HEK293 (cell line): ENCODE measurements around the gene ZNF45.

Source experiments
- CTCF ChIA-PET: fragments of 350-600 bp; formaldehyde crosslinking; extraction: SDS; loops from one replicate; lab custom pipeline; 2021; ENCODE audit warnings: antibody characterized with exemption; lab: Yijun Ruan, JAX
- POLR2A ChIA-PET: fragments of 300-600 bp; formaldehyde crosslinking; extraction: SDS; loops from one replicate; lab custom pipeline; 2020; ENCODE audit warnings: antibody characterized with exemption, inconsistent platforms; lab: Yijun Ruan, JAX
- H3K27ac ChIP-seq: fragments of 200-500 bp; sonication (Bioruptor generic); 2 replicates; pipeline ENCODE4 v1.5.1; 2014; ENCODE audit warnings: low read depth, low read length, control low read depth, inconsistent platforms; ENCODE audit errors: extremely low read depth
- H3K36me3 ChIP-seq, 2 experiments: fragments of 200-500 bp in 1 of 2; sonication (Bioruptor generic) in 1 of 2; 1 replicate in 1 of 2; 2 replicates in 1 of 2; pipeline ENCODE4 v1.5.1; 2014 to 2017; ENCODE audit warnings: inconsistent platforms in 2 of 2, low read length in 2 of 2; ENCODE audit not compliant: control insufficient read depth in 2 of 2, insufficient read depth in 1 of 2
- H3K4me1 ChIP-seq: fragments of 200-500 bp; sonication (Bioruptor generic); 2 replicates; pipeline ENCODE4 v1.5.1; 2014; ENCODE audit warnings: mild to moderate bottlenecking, low read length, inconsistent platforms; ENCODE audit not compliant: control insufficient read depth, insufficient read depth
- H3K4me3 ChIP-seq: 2 replicates; pipeline ENCODE4 v1.5.1; 2011; ENCODE audit warnings: low read depth, mild to moderate bottlenecking, control low read depth, low read length, moderate library complexity
- H3K9me3 ChIP-seq: fragments of 200-500 bp; sonication (Bioruptor generic); 2 replicates; pipeline ENCODE4 v1.5.1; 2014; ENCODE audit warnings: low read depth, low read length, inconsistent platforms; ENCODE audit not compliant: control insufficient read depth, insufficient read depth
- BCL11B ChIP-seq: fragments of 450-650 bp; formaldehyde crosslinking; IDR thresholded peaks from 2 replicates; pipeline ENCODE4 v1.5.1; 2016; ENCODE audit warnings: low read depth, missing biosample characterization, missing genetic modification characterization
- CTCF ChIP-seq: fragments of 450-650 bp; formaldehyde crosslinking; IDR thresholded peaks from 2 replicates; pipeline ENCODE4 v1.5.1; 2016; ENCODE audit warnings: missing biosample characterization, missing genetic modification characterization
- FEZF1 ChIP-seq: fragments of 450-650 bp; formaldehyde crosslinking; IDR thresholded peaks from 2 replicates; pipeline ENCODE4 v1.5.1; 2016; ENCODE audit warnings: missing biosample characterization, missing genetic modification characterization
- KLF17 ChIP-seq: fragments of 450-650 bp; formaldehyde crosslinking; IDR thresholded peaks from 2 replicates; pipeline ENCODE4 v1.5.1; 2016; ENCODE audit warnings: missing biosample characterization, missing genetic modification characterization
- MZF1 ChIP-seq: fragments of 450-650 bp; formaldehyde crosslinking; IDR thresholded peaks from 2 replicates; pipeline ENCODE4 v1.5.1; 2017; ENCODE audit warnings: missing biosample characterization, missing genetic modification characterization, borderline replicate concordance
- OSR2 ChIP-seq: fragments of 450-650 bp; formaldehyde crosslinking; IDR thresholded peaks from 2 replicates; pipeline ENCODE4 v1.5.1; 2016; ENCODE audit warnings: missing biosample characterization, missing genetic modification characterization
- SALL2 ChIP-seq: fragments of 450-650 bp; formaldehyde crosslinking; IDR thresholded peaks from 2 replicates; pipeline ENCODE4 v1.5.0; 2017; ENCODE audit warnings: missing biosample characterization, mild to moderate bottlenecking, missing genetic modification characterization, borderline replicate concordance
- SP7 ChIP-seq: fragments of 450-650 bp; formaldehyde crosslinking; IDR thresholded peaks from 2 replicates; pipeline ENCODE4 v1.5.1; 2016; ENCODE audit warnings: missing biosample characterization, missing genetic modification characterization
- ZBTB8A ChIP-seq: fragments of 450-650 bp; formaldehyde crosslinking; IDR thresholded peaks from 2 replicates; pipeline ENCODE4 v1.5.1; 2016; ENCODE audit warnings: missing biosample characterization, missing genetic modification characterization
- ZNF138 ChIP-seq: fragments of 450-650 bp; formaldehyde crosslinking; IDR thresholded peaks from 2 replicates; pipeline ENCODE4 v1.5.1; 2016; ENCODE audit warnings: missing biosample characterization, missing genetic modification characterization, borderline replicate concordance
- ZNF169 ChIP-seq: fragments of 450-650 bp; formaldehyde crosslinking; IDR thresholded peaks from 2 replicates; pipeline ENCODE4 v1.5.1; 2016; ENCODE audit warnings: missing biosample characterization, missing genetic modification characterization
- ZNF2 ChIP-seq: fragments of 450-650 bp; formaldehyde crosslinking; IDR thresholded peaks from 2 replicates; pipeline ENCODE4 v1.5.1; 2016; ENCODE audit warnings: missing biosample characterization, missing genetic modification characterization
- ZNF239 ChIP-seq: fragments of 450-650 bp; formaldehyde crosslinking; IDR thresholded peaks from 2 replicates; pipeline ENCODE4 v1.5.1; 2016; ENCODE audit warnings: missing biosample characterization, missing genetic modification characterization
- ZNF26 ChIP-seq: fragments of 450-650 bp; formaldehyde crosslinking; IDR thresholded peaks from 2 replicates; pipeline ENCODE4 v1.5.1; 2016; ENCODE audit warnings: missing biosample characterization, missing genetic modification characterization
- ZNF335 ChIP-seq: fragments of 450-650 bp; formaldehyde crosslinking; conservative IDR thresholded peaks from 2 replicates; pipeline ENCODE4 v1.5.1; 2016; ENCODE audit warnings: missing biosample characterization, missing genetic modification characterization
- ZNF510 ChIP-seq: fragments of 450-650 bp; formaldehyde crosslinking; IDR thresholded peaks from 2 replicates; pipeline ENCODE4 v1.5.1; 2018; ENCODE audit warnings: mild to moderate bottlenecking, missing genetic modification characterization, missing biosample characterization; ENCODE audit not compliant: insufficient replicate concordance
- ZNF548 ChIP-seq: fragments of 450-650 bp; formaldehyde crosslinking; IDR thresholded peaks from 2 replicates; pipeline ENCODE4 v1.5.1; 2016; ENCODE audit warnings: missing biosample characterization, missing genetic modification characterization
- ZNF621 ChIP-seq: fragments of 450-650 bp; formaldehyde crosslinking; IDR thresholded peaks from 2 replicates; pipeline ENCODE4 v1.5.1; 2017; ENCODE audit warnings: missing biosample characterization, missing genetic modification characterization
- ZNF629 ChIP-seq: fragments of 450-650 bp; formaldehyde crosslinking; IDR thresholded peaks from 2 replicates; pipeline ENCODE4 v1.5.1; 2017; ENCODE audit warnings: missing biosample characterization, missing genetic modification characterization
- ZNF707 ChIP-seq: fragments of 450-650 bp; formaldehyde crosslinking; IDR thresholded peaks from 2 replicates; pipeline ENCODE4 v1.5.1; 2016; ENCODE audit warnings: missing biosample characterization, missing genetic modification characterization
- ZNF837 ChIP-seq: fragments of 450-650 bp; formaldehyde crosslinking; IDR thresholded peaks from 2 replicates; pipeline ENCODE4 v1.5.1; 2016; ENCODE audit warnings: missing biosample characterization, missing genetic modification characterization

The ZNF45 gene

GRCh38 chr19:43941209-43941608 lies 6.1 kb upstream of the ZNF45 start:
- H3K36me3 ChIP-seq: 0 out of 3 replicates have a peak, but pooled peaks cover 0 to 4% of the 10 kb centered on the region in 2 experiments
- ChIA-PET POLR2A (interaction anchor here (0.6 to 1.4 kb wide), 2 partner anchors 10 to 11 kb away, joined by 5 to 6 read pairs; partner anchors contain the start of gene ZNF221), CTCF (interaction anchor here (0.6 to 1.1 kb wide), 3 partner anchors 10 to 857 kb away, joined by 3 to 5 read pairs (median 4); partner anchors contain the start of gene ZNF221)
- H3K9me3 ChIP-seq: peaks cover 17% of the 10 kb centered on the region
- H3K4me3 ChIP-seq: no peak overlapping the region
- no peak overlapping the region for H3K27ac ChIP-seq
- H3K4me1 ChIP-seq: no peaks in the 10 kb centered on the region; the same call in 1 of the 2 replicates
- no peak for TF ChIP-seq ZNF837 (tag by site-specific recombination)
- no peak for TF ChIP-seq ZNF707
- TF ChIP-seq ZNF510 (tag by site-specific recombination): no peak
- TF ChIP-seq CTCF: no peak
- TF ChIP-seq ZNF2 (tag by site-specific recombination): no peak
- TF ChIP-seq ZNF169: no peak
- no peak for TF ChIP-seq ZNF335 (tag by site-specific recombination)
- no peak for TF ChIP-seq OSR2 (tag by site-specific recombination)
- no peak for TF ChIP-seq ZNF621 (tag by site-specific recombination)
- TF ChIP-seq KLF17 (tag by site-specific recombination): no peak

- CTCF ChIA-PET: interaction anchor here (0.6 to 1.1 kb wide), 5 partner anchors 11 to 857 kb away, joined by 3 to 5 read pairs (median 4); partner anchors contain the start of gene ZNF221
These were observed 5.6 kb upstream of the ZNF45 start for GRCh38 chr19:43940719-43941118.

More at GRCh38 chr19:43940719-43941118, 5.6 kb upstream of the ZNF45 start:
- TF ChIP-seq BCL11B (tag by site-specific recombination) (no peak), SALL2 (tag by site-specific recombination) (no peak), ZNF629 (no peak), ZBTB8A (tag by site-specific recombination) (no peak), ZNF239 (tag by site-specific recombination) (no peak), FEZF1 (no peak), ZNF26 (tag by site-specific recombination) (no peak), ZNF548 (tag by site-specific recombination) (no peak), MZF1 (tag by site-specific recombination) (no peak), ZNF837 (tag by site-specific recombination) (no peak), SP7 (tag by site-specific recombination) (no peak), ZNF138 (no peak)
- POLR2A ChIA-PET: interaction anchor here (0.7 to 1.4 kb wide), 2 partner anchors 10 to 17 kb away, joined by 4 to 5 read pairs; partner anchors contain the start of gene ZNF221
- H3K36me3 ChIP-seq: 0 out of 3 replicates have a peak, but pooled peaks cover 0 to 4% of the 10 kb centered on the region in 2 experiments
- peaks cover 5% of the 10 kb centered on the region for H3K4me1 ChIP-seq
- no peak overlapping the region for H3K27ac ChIP-seq
- H3K4me3 ChIP-seq: no peak overlapping the region
- H3K9me3 ChIP-seq: peaks cover 17% of the 10 kb centered on the region
